Measurements from ENCODE around the gene GPC6. TPM values are rescaled to one million over a fixed set of nuclear protein-coding genes. Genes with fewer than 3 reads are reported as not detected.

The GPC6 gene
- total RNA-seq, 1 experiment from 2014 or later, result 0.22 TPM

DNA sequence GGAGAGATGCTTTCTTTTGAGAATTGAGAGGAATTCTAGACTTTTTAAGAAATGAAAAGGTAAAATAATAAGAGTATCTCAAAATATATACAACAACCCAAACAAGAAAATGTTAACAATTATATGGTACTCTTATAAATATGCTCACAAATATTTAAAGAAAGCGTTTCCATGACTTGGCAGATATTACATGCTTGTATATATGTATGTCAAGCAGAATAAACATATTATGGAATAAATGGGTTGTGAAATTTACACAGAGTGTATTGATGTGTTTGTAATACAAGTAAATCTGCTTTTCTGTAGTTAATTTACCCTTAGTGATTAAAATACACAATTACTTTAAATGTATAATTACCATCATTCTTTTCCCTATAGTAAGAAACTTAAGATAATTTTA, 65.8 kb downstream of the GPC6 start:
- H3K4me3 ChIP-seq (replicated peaks in 1 of 2; ENCODE audit: low read depth in 1 of 2, low read length in 2 of 2), result no peak overlapping the region
- no peaks in the 10 kb centered on the region for H4K20me1 ChIP-seq (ENCODE audit: insufficient read depth)
- no peak overlapping the region for H3K9ac ChIP-seq (ENCODE audit: low read length)
- H3K4me1 ChIP-seq (ENCODE audit: control insufficient read depth in 1 of 2, insufficient read depth in 2 of 2, low read length in 2 of 2), result no peaks in the 10 kb centered on the region
- intact Hi-C loops (cut with micrococcal nuclease), result no loop called here
- ChIA-PET POLR2A (no interaction called here), CTCF (no interaction called here), RAD21 (ENCODE audit: low non-redundant PET in 1 of 2, low total read pairs in 2 of 2, uncharacterized antibody in 2 of 2, unreplicated experiment in 2 of 2) (no interaction called here)
- H2AFZ ChIP-seq (ENCODE audit: low read depth, low read length, poor library complexity, severe bottlenecking), result no peak overlapping the region
- H3K36me3 ChIP-seq (ENCODE audit: control insufficient read depth in 1 of 2, insufficient read depth in 2 of 2, low read length in 2 of 2), result no peaks in the 10 kb centered on the region
- H3K27ac ChIP-seq (ENCODE audit: low read depth, low read length), result no peak overlapping the region
- BruUV-seq (replicated peaks), result no TSS peak
- DNase-seq (ENCODE audit: low read depth, low spot score) (no peak), ATAC-seq (no peak)
- no peak for TF ChIP-seq EZH2phosphoT487 (IDR thresholded peaks at IDR 0.05; ENCODE audit: borderline replicate concordance)
- no peak for TF ChIP-seq RAD21 (IDR thresholded peaks at IDR 0.05; ENCODE audit: low read depth)
- TF ChIP-seq CEBPB (IDR thresholded peaks at IDR 0.05; ENCODE audit: low read depth), result no peak
- no peak for TF ChIP-seq ZNF274 (IDR thresholded peaks at IDR 0.05; ENCODE audit: low read depth, low read length)
- TF ChIP-seq SIN3A (IDR thresholded peaks at IDR 0.05; ENCODE audit: low read depth), result no peak
- TF ChIP-seq, protein P1, sequence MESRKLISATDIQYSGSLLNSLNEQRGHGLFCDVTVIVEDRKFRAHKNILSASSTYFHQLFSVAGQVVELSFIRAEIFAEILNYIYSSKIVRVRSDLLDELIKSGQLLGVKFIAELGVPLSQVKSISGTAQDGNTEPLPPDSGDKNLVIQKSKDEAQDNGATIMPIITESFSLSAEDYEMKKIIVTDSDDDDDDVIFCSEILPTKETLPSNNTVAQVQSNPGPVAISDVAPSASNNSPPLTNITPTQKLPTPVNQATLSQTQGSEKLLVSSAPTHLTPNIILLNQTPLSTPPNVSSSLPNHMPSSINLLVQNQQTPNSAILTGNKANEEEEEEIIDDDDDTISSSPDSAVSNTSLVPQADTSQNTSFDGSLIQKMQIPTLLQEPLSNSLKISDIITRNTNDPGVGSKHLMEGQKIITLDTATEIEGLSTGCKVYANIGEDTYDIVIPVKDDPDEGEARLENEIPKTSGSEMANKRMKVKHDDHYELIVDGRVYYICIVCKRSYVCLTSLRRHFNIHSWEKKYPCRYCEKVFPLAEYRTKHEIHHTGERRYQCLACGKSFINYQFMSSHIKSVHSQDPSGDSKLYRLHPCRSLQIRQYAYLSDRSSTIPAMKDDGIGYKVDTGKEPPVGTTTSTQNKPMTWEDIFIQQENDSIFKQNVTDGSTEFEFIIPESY (IDR thresholded peaks at IDR 0.05; ENCODE audit: extremely low read depth, insufficient replicate concordance, low read length), result no peak
- no peak for TF ChIP-seq TCF7L2 (IDR thresholded peaks at IDR 0.05; ENCODE audit: borderline replicate concordance, extremely low read depth, insufficient read depth, insufficient read length)
- TF ChIP-seq POLR2A (IDR thresholded peaks at IDR 0.05; ENCODE audit: borderline replicate concordance, extremely low read depth, insufficient read depth, insufficient read length), result no peak
- TF ChIP-seq YY1 (IDR thresholded peaks at IDR 0.05; ENCODE audit: extremely low read depth, insufficient replicate concordance, low read depth, low read length), result no peak
- TF ChIP-seq ZFX (IDR thresholded peaks at IDR 0.05), result no peak
- TF ChIP-seq EGR1 (IDR thresholded peaks at IDR 0.05; ENCODE audit: low read depth), result no peak
- no peak for TF ChIP-seq SP1 (IDR thresholded peaks at IDR 0.05; ENCODE audit: low read depth)
- TF ChIP-seq EZH2 (IDR thresholded peaks at IDR 0.05), result no peak
- no peak for TF ChIP-seq CBX3 (IDR thresholded peaks at IDR 0.05; ENCODE audit: low read depth)
- TF ChIP-seq, protein P2, sequence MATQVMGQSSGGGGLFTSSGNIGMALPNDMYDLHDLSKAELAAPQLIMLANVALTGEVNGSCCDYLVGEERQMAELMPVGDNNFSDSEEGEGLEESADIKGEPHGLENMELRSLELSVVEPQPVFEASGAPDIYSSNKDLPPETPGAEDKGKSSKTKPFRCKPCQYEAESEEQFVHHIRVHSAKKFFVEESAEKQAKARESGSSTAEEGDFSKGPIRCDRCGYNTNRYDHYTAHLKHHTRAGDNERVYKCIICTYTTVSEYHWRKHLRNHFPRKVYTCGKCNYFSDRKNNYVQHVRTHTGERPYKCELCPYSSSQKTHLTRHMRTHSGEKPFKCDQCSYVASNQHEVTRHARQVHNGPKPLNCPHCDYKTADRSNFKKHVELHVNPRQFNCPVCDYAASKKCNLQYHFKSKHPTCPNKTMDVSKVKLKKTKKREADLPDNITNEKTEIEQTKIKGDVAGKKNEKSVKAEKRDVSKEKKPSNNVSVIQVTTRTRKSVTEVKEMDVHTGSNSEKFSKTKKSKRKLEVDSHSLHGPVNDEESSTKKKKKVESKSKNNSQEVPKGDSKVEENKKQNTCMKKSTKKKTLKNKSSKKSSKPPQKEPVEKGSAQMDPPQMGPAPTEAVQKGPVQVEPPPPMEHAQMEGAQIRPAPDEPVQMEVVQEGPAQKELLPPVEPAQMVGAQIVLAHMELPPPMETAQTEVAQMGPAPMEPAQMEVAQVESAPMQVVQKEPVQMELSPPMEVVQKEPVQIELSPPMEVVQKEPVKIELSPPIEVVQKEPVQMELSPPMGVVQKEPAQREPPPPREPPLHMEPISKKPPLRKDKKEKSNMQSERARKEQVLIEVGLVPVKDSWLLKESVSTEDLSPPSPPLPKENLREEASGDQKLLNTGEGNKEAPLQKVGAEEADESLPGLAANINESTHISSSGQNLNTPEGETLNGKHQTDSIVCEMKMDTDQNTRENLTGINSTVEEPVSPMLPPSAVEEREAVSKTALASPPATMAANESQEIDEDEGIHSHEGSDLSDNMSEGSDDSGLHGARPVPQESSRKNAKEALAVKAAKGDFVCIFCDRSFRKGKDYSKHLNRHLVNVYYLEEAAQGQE (IDR thresholded peaks at IDR 0.05; ENCODE audit: low read depth), result no peak
- TF ChIP-seq, protein P3, sequence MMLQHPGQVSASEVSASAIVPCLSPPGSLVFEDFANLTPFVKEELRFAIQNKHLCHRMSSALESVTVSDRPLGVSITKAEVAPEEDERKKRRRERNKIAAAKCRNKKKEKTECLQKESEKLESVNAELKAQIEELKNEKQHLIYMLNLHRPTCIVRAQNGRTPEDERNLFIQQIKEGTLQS (IDR thresholded peaks at IDR 0.05), result no peak
- TF ChIP-seq ELF1 (IDR thresholded peaks at IDR 0.05; ENCODE audit: borderline replicate concordance, low read depth), result no peak
- peaks cover 13 to 20% of the 10 kb centered on the region in 2 experiments; a peak in 2 of 4 replicates for H3K9me3 ChIP-seq (ENCODE audit: control insufficient read depth in 1 of 2, insufficient read depth in 1 of 2, low read depth in 1 of 2, low read length in 2 of 2)
- no peak overlapping the region for H3K4me2 ChIP-seq (ENCODE audit: low read length)
- H3K27me3 ChIP-seq (ENCODE audit: insufficient read depth, low read length), result no peaks in the 10 kb centered on the region
- H3K9me2 ChIP-seq (ENCODE audit: insufficient read depth), result no peaks in the 10 kb centered on the region
- H3K79me2 ChIP-seq (ENCODE audit: insufficient read depth, low read length), result no peaks in the 10 kb centered on the region
